ENCODE results near the gene AGK.

The AGK gene

GRCh38 chr7:141587304-141587703, 36.1 kb downstream of the AGK start:
- FAIRE-seq: no peak

- FAIRE-seq: no peak
Measured at GRCh38 chr7:141588912-141589311, 37.7 kb downstream of the AGK start.

GRCh38 chr7:141590071-141590470, 38.9 kb downstream of the AGK start:
- no peak for FAIRE-seq

GRCh38 chr7:141590666-141591065, 39.5 kb downstream of the AGK start:
- no peak for FAIRE-seq

GRCh38 chr7:141593134-141593533, 41.9 kb downstream of the AGK start:
- no peak for FAIRE-seq

GRCh38 chr7:141597966-141598365, 46.8 kb downstream of the AGK start:
- FAIRE-seq: no peak

- FAIRE-seq: no peak
Measured at GRCh38 chr7:141598408-141598807, 47.2 kb downstream of the AGK start.

GRCh38 chr7:141600168-141601006, 49.2 kb downstream of the AGK start:
- FAIRE-seq: no peak

GRCh38 chr7:141609576-141609975, 58.4 kb downstream of the AGK start:
- no peak for FAIRE-seq

GRCh38 chr7:141610671-141611070, 59.5 kb downstream of the AGK start:
- no peak for FAIRE-seq

- no peak for FAIRE-seq
Measured at GRCh38 chr7:141612861-141613260, 61.7 kb downstream of the AGK start.

GRCh38 chr7:141617280-141617679, 66.1 kb downstream of the AGK start:
- FAIRE-seq: no peak

- no peak for FAIRE-seq
Measured at GRCh38 chr7:141619745-141620144, 68.5 kb downstream of the AGK start.

GRCh38 chr7:141624763-141625162, 73.6 kb downstream of the AGK start:
- no peak for FAIRE-seq

GRCh38 chr7:141630621-141631020, 79.4 kb downstream of the AGK start:
- no peak for FAIRE-seq

- no peak for FAIRE-seq
Measured at GRCh38 chr7:141631525-141631924, 80.3 kb downstream of the AGK start.

- no peak for FAIRE-seq
Measured at GRCh38 chr7:141634065-141634464, 82.9 kb downstream of the AGK start.

GRCh38 chr7:141636053-141636452, 84.8 kb downstream of the AGK start:
- no peak for FAIRE-seq

- no peak for FAIRE-seq
Measured at GRCh38 chr7:141640239-141640840, 89.1 kb downstream of the AGK start.

GRCh38 chr7:141641876-141642275, 90.7 kb downstream of the AGK start:
- no peak for FAIRE-seq

- no peak for FAIRE-seq
Measured at GRCh38 chr7:141645188-141645587, 94.0 kb downstream of the AGK start.

- FAIRE-seq: no peak
Measured at GRCh38 chr7:141646826-141647480, 95.7 kb downstream of the AGK start.

- peak; percentile 33 for FAIRE-seq
Measured at GRCh38 chr7:141647701-141648100, 96.5 kb downstream of the AGK start.

Measured in islet of Langerhans (tissue), 1 donor.